ENCODE measurements around the gene ABAT.
"Not testable (repeated sequence)": the region's sequence is repeated elsewhere in the genome, so short reads cannot be mapped to it uniquely, and the experiment has no call there.

ABAT gene

GRCh38 chr16:8682551-8683259 lies 8.3 kb downstream of the ABAT start:
- no peak for DNase-seq

- DNase-seq = no peak
Observed at GRCh38 chr16:8683640-8684039, 9.2 kb downstream of the ABAT start.

GRCh38 chr16:8685617-8686016 lies 11.2 kb downstream of the ABAT start:
- DNase-seq = no peak

- no peak for DNase-seq
Observed at GRCh38 chr16:8686031-8686621, 11.7 kb downstream of the ABAT start.

- DNase-seq = no peak
Observed at GRCh38 chr16:8686879-8687278, 12.5 kb downstream of the ABAT start.

GRCh38 chr16:8689686-8690085 lies 15.3 kb downstream of the ABAT start:
- DNase-seq = no peak

GRCh38 chr16:8691728-8692127 lies 17.3 kb downstream of the ABAT start:
- DNase-seq = no peak

GRCh38 chr16:8694795-8695728 lies 20.6 kb downstream of the ABAT start:
- no peak for DNase-seq

GRCh38 chr16:8696880-8697279 lies 22.5 kb downstream of the ABAT start:
- no peak for DNase-seq

- no peak for DNase-seq
Observed at GRCh38 chr16:8697965-8698364, 23.5 kb downstream of the ABAT start.

- DNase-seq = no peak
Observed at GRCh38 chr16:8703693-8704092, 29.3 kb downstream of the ABAT start.

GRCh38 chr16:8704098-8704497 lies 29.7 kb downstream of the ABAT start:
- DNase-seq = no peak

- not testable (repeated sequence) for DNase-seq
Observed at GRCh38 chr16:8705100-8705822, 30.8 kb downstream of the ABAT start.

GRCh38 chr16:8708536-8708935 lies 34.1 kb downstream of the ABAT start:
- DNase-seq = no peak

- DNase-seq = no peak
Observed at GRCh38 chr16:8712589-8713361, 38.4 kb downstream of the ABAT start.

GRCh38 chr16:8713635-8714172 lies 39.3 kb downstream of the ABAT start:
- DNase-seq = no peak

- no peak for DNase-seq
Observed at GRCh38 chr16:8714174-8714573, 39.8 kb downstream of the ABAT start.

- DNase-seq = no peak
Observed at GRCh38 chr16:8714807-8715206, 40.4 kb downstream of the ABAT start.

GRCh38 chr16:8716052-8716451 lies 41.6 kb downstream of the ABAT start:
- DNase-seq = no peak

GRCh38 chr16:8716592-8716991 lies 42.2 kb downstream of the ABAT start:
- DNase-seq = no peak

GRCh38 chr16:8717469-8717868 lies 43.1 kb downstream of the ABAT start:
- no peak for DNase-seq

GRCh38 chr16:8717892-8718415 lies 43.5 kb downstream of the ABAT start:
- DNase-seq = no peak

Measured in NCI-H446 treated with DMSO at 0.1 percent for 48 hours (cell line).